Lower leg skin (tissue), 3 donors: Measurements from ENCODE around the gene NKAIN4.

Experiments used
- CTCF ChIP-seq, 3 donors: fragments of 450-650 bp; IDR thresholded peaks; one replicate each; pipeline ENCODE4 v1.5.1; 2016; ENCODE audit warnings: antibody characterized with exemption in 3 of 3, mild to moderate bottlenecking in 3 of 3, moderate library complexity in 2 of 3
- POLR2A ChIP-seq, 2 donors: fragments of 450-650 bp; IDR thresholded peaks; one replicate each; pipeline ENCODE4 v1.6.1; 2016 to 2017; ENCODE audit warnings: antibody characterized with exemption in 2 of 2, mild to moderate bottlenecking in 1 of 2, moderate library complexity in 1 of 2

DNA sequence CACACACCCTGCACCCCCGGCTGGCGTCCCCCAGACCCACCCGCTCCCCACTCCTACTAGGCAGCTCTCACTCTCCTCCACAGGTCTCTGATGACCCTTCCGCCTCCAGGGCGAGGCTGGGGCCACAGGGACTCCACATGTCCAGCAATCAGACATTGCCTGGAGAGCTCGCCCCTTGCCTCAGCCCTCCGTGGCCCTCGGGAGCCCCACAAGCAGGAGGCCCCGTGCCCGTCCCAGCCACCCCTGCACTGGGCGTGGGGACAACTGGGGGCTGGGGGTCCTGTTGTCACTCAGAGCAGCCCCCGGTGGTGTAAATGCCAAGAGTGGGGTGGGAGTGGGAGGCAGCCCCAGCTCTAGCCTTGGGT is 40.3 kb upstream of the NKAIN4 start:
- no peak for TF ChIP-seq CTCF (IDR thresholded peaks at IDR 0.05)
- no peak for TF ChIP-seq POLR2A (IDR thresholded peaks at IDR 0.05)
